Stimulated activated CD8-positive, alpha-beta memory T cell treated with anti-CD3 and anti-CD28 coated beads, Interleukin-4, amount 100 ng/mL, for 48 hours (primary cell): ENCODE data around the gene OR56B4.
"Not testable (repeated sequence)": the region's sequence is repeated elsewhere in the genome, so short reads cannot be mapped to it uniquely, and the experiment has no call there.

Source experiments
- DNase-seq: peaks from one replicate; pipeline ENCODE4 v3.0.0-alpha.2; 2020

The OR56B4 gene

GRCh38 chr11:6107384-6107783, at the start of gene OR56B4:
Gene OR56B4 (plus strand): TSS chr11:6107684. CDS start chr11:6107779, 95 bp downstream.
- DNase-seq = not testable (repeated sequence)

- no peak for DNase-seq
Measured at GRCh38 chr11:6061475-6061874, 46.0 kb upstream of the OR56B4 start.

GRCh38 chr11:6062691-6063358, 44.7 kb upstream of the OR56B4 start:
- DNase-seq = no peak

- no peak for DNase-seq
Measured at GRCh38 chr11:6067502-6067901, 40.0 kb upstream of the OR56B4 start.

GRCh38 chr11:6076443-6076842, 31.0 kb upstream of the OR56B4 start:
- not testable (repeated sequence) for DNase-seq

- no peak for DNase-seq
Measured at GRCh38 chr11:6077723-6078122, 29.8 kb upstream of the OR56B4 start.

- DNase-seq = no peak
Measured at GRCh38 chr11:6079463-6079862, 28.0 kb upstream of the OR56B4 start.

GRCh38 chr11:6083129-6083528, 24.4 kb upstream of the OR56B4 start:
- no peak for DNase-seq

- DNase-seq = no peak
Measured at GRCh38 chr11:6084587-6084986, 22.9 kb upstream of the OR56B4 start.

GRCh38 chr11:6094186-6094585, 13.3 kb upstream of the OR56B4 start:
- no peak for DNase-seq

- DNase-seq = no peak
Measured at GRCh38 chr11:6095798-6096197, 11.7 kb upstream of the OR56B4 start.

GRCh38 chr11:6096417-6096816, 11.1 kb upstream of the OR56B4 start:
- no peak for DNase-seq

GRCh38 chr11:6099577-6099976, 7.9 kb upstream of the OR56B4 start:
- no peak for DNase-seq

- no peak for DNase-seq
Measured at GRCh38 chr11:6110011-6110410, 2.5 kb downstream of the OR56B4 start.

- DNase-seq = no peak
Measured at GRCh38 chr11:6111673-6112072, 4.2 kb downstream of the OR56B4 start.

GRCh38 chr11:6116638-6117037, 9.2 kb downstream of the OR56B4 start:
- no peak for DNase-seq

GRCh38 chr11:6124245-6124644, 16.8 kb downstream of the OR56B4 start:
- DNase-seq = no peak

GRCh38 chr11:6127881-6128280, 20.4 kb downstream of the OR56B4 start:
- DNase-seq = no peak

- DNase-seq = no peak
Measured at GRCh38 chr11:6129011-6129410, 21.5 kb downstream of the OR56B4 start.

- DNase-seq = no peak
Measured at GRCh38 chr11:6129635-6130034, 22.2 kb downstream of the OR56B4 start.

- DNase-seq = no peak
Measured at GRCh38 chr11:6132431-6132830, 24.9 kb downstream of the OR56B4 start.

- not testable (repeated sequence) for DNase-seq
Measured at GRCh38 chr11:6135936-6136335, 28.5 kb downstream of the OR56B4 start.

- no peak for DNase-seq
Measured at GRCh38 chr11:6142936-6143335, 35.5 kb downstream of the OR56B4 start.

- DNase-seq = not testable (repeated sequence)
Measured at GRCh38 chr11:6143737-6144136, 36.3 kb downstream of the OR56B4 start.

- no peak for DNase-seq
Measured at GRCh38 chr11:6151117-6151516, 43.6 kb downstream of the OR56B4 start.
